ENCODE results near the gene GTPBP1. TPM values are rescaled to one million over a fixed set of nuclear protein-coding genes. Genes with fewer than 3 reads are reported as not detected.

Gene GTPBP1
- total RNA-seq, 4 donors from 2014 or later, result 53.1 to 79.9 (median 72.7) TPM

DNA sequence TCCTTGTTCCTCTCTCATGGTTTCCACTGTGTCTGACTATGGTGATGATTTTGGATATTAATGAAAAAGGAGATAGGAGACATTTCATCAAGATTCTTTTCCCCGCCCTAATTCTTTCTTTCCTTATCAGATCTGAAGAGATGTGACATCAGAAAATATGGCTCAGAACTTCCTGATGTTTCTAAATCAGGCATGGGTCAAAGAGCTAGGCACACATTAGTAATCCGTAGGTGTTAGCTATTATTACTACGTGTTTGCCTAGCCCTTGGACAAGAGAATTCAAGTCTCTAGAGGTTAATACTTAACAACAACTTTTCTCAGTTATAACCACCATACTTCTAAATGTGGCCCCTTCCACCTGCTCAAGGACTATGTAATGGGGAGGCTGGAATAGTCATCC lies 10.8 kb upstream of the GTPBP1 start:
- TF ChIP-seq POLR2A (IDR thresholded peaks at IDR 0.05), result no peak
- TF ChIP-seq, protein P1, sequence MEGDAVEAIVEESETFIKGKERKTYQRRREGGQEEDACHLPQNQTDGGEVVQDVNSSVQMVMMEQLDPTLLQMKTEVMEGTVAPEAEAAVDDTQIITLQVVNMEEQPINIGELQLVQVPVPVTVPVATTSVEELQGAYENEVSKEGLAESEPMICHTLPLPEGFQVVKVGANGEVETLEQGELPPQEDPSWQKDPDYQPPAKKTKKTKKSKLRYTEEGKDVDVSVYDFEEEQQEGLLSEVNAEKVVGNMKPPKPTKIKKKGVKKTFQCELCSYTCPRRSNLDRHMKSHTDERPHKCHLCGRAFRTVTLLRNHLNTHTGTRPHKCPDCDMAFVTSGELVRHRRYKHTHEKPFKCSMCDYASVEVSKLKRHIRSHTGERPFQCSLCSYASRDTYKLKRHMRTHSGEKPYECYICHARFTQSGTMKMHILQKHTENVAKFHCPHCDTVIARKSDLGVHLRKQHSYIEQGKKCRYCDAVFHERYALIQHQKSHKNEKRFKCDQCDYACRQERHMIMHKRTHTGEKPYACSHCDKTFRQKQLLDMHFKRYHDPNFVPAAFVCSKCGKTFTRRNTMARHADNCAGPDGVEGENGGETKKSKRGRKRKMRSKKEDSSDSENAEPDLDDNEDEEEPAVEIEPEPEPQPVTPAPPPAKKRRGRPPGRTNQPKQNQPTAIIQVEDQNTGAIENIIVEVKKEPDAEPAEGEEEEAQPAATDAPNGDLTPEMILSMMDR (IDR thresholded peaks at IDR 0.05), result no peak
- 53 to 57% methylated on average over 3 of the region's 3 CpGs for WGBS, 2 donors
- intact Hi-C loops (cut with DNase I; ENCODE audit: low total_unique reads), result no loop called here
- no peak overlapping the region for H3K4me3 ChIP-seq (ENCODE audit: low read depth, poor library complexity, severe bottlenecking)
- no peak for DNase-seq (ENCODE audit: low spot score in 2 of 2)

DNA sequence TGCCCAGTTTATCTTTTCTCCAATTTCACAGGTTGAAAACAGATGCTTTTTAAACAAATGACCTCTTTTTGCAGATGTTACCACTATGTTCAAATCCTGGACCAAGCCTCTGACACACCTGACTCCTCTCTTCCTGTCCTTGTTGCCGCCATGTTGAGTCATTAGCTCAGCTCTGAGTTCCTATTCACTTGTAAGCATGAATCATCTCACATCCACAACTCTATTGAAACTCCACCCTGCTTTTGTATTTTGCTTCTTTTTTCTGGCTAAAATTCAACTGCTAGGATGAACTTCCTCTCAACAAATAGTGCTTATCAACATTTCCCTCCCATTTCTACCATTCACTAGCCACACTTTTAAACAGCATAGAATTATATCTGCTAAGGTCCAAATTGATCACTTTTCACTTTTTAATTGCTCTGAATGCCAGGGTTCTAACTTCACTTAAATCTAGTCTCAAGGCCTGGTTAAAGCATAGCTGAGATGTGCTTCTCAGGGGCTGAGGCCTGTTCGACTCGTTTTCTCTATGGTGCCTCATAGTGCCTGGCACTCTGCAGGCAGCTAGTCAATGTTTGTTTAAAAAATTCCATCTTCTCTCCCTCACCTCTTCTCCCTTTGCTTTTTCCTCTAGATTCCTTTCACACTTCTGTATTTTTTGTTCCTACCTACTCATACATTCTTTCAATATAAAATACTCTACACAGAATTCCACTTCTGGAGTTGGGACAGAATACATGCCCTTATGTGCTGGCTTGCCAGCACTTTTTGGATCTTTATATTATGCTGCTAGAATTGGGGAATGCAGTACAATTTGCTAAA lies 8.9 kb upstream of the GTPBP1 start:
- DNase-seq (ENCODE audit: low spot score in 2 of 2), result no peak
- intact Hi-C loops (cut with DNase I; ENCODE audit: low total_unique reads), result no loop called here
- TF ChIP-seq POLR2A (IDR thresholded peaks at IDR 0.05), result no peak
- TF ChIP-seq, protein P1 (IDR thresholded peaks at IDR 0.05), result no peak
- no peak overlapping the region for H3K4me3 ChIP-seq (ENCODE audit: low read depth, poor library complexity, severe bottlenecking)
- WGBS, 2 donors, result 18 to 23% methylated on average over 3 of the region's 3 CpGs

DNA sequence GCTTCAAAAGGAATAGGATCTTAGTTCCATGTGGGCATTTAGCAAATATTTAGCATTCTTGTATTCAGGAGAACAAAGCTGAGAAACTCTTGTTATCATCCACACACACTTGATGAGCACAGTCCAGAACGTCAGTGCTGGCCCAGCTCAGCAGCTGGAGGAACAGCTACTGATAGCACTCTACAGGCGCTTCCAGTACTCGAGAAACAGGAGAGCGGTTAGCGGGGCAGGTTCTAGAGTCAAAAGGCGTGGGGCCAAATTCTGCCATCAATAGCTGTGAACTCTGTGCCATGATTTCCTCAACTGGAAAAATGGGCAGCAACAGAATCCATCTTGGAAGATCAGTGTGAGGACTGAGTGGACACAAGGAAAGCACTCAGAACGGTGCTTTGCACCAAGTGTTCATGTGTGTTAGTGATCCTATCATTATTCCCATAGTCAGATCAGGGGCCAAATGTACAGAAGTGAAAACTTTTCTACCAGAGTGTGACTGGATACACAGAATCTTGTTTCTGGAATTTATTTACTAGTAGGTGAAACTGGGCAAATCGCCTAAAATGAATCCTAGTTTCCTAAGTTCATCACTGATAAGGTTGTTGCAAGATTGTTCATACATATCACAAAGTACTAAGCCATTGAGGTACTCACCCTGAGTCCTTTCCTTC lies 8.2 kb upstream of the GTPBP1 start:
- no peak for DNase-seq (ENCODE audit: low spot score in 2 of 2)
- 54 to 59% methylated on average over 8 of the region's 8 CpGs for WGBS, 2 donors

DNA sequence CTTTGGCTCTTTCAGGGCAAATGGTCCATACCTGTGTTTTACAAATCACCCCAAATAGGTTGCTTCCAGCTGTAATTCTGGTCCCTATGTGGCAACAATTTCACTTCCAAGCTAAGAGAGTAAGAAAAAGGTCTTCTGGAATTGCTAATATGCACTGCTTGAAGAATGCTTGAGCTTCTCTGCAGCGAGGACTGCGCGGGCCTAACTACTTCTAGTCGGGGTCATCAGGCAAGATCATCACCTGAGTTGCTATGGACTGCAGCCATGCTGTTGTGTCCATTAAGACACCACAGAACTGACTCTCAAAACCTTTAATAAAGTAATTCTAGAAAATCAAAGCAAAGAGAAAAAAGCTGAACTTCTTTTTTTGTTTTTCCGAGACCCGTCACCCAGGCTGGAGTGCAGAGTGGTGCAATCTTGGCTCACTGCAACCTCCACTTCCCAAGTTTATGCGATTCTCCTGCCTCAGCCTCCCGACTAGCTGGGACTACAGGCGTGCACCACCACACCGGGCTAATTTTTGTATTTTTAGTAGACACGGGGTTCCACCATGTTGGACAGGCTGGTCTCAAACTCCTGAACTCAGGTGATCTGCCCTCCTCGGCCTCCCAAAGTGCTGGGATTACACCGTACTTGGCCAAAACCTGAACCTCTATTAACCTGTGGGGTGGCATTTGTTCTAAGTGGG lies 7.2 kb upstream of the GTPBP1 start:
- 92 to 93% methylated on average over 13 of the region's 13 CpGs for WGBS, 2 donors
- intact Hi-C loops (cut with DNase I; ENCODE audit: low total_unique reads), result no loop called here
- no peak overlapping the region for H3K4me3 ChIP-seq (ENCODE audit: low read depth, poor library complexity, severe bottlenecking)
- TF ChIP-seq, protein P1 (IDR thresholded peaks at IDR 0.05), result no peak
- TF ChIP-seq POLR2A (IDR thresholded peaks at IDR 0.05), result no peak
- no peak for DNase-seq (ENCODE audit: low spot score in 2 of 2)

More for the DNA sequence above, 8.2 kb upstream of the GTPBP1 start:
- intact Hi-C loops (cut with DNase I; ENCODE audit: low total_unique reads), result no loop called here
- no peak for TF ChIP-seq POLR2A (IDR thresholded peaks at IDR 0.05)
- TF ChIP-seq, protein P1 (IDR thresholded peaks at IDR 0.05), result no peak
- H3K4me3 ChIP-seq (ENCODE audit: low read depth, poor library complexity, severe bottlenecking), result no peak overlapping the region

DNA sequence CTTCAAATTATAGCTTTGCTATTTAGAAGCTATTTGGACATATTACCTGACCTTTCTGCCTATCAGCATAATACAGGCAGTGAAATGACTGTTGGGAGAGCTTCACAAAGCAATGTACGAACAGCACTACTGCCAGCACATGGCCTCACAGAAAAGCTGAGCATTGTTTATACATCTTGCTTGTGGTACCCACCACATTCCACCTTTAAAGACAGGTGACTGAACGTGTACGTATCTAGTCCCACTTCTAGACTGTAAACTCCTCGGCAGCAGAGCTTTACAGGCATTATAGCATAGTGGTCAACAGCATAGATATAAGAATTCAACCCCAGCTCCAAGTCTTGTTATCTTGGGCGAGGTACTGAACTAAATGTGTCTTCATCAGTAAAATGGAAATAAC lies 6.6 kb upstream of the GTPBP1 start:
- H3K4me3 ChIP-seq (ENCODE audit: low read depth, poor library complexity, severe bottlenecking), result no peak overlapping the region
- TF ChIP-seq, protein P1 (IDR thresholded peaks at IDR 0.05), result no peak
- TF ChIP-seq POLR2A (IDR thresholded peaks at IDR 0.05), result no peak
- WGBS, 2 donors, result 47 to 51% methylated on average over 5 of the region's 5 CpGs
- intact Hi-C loops (cut with DNase I; ENCODE audit: low total_unique reads), result no loop called here
- DNase-seq (ENCODE audit: low spot score in 2 of 2), result no peak

Data from lower leg skin (tissue), 4 donors.